Keratinocyte (primary cell): ENCODE data around the gene LACTBL1. TPM values are rescaled to one million over a fixed set of nuclear protein-coding genes. Genes with fewer than 3 reads are reported as not detected.

Experiments used
- DNase-seq: peaks from one replicate; pipeline ENCODE4 v3.0.0-alpha.2; 2011; ENCODE audit warnings: low read depth, missing footprints, low spot score
- FAIRE-seq: peaks from 2 replicates; lab custom pipeline; 2011; peaks lifted over from hg19 to GRCh38; lab: Jason Lieb, UNC
- H2AFZ ChIP-seq: 2 replicates; pipeline ENCODE4 v1.6.0; 2012; ENCODE audit warnings: low read length, control low read depth, inconsistent platforms; ENCODE audit not compliant: control insufficient read depth
- H3K27ac ChIP-seq: 2 replicates; pipeline ENCODE4 v1.5.1; 2011; ENCODE audit warnings: low read length; ENCODE audit not compliant: control insufficient read depth, insufficient read depth
- H3K27me3 ChIP-seq: 3 replicates; pipeline ENCODE4 v1.6.0; 2011; ENCODE audit warnings: low read length; ENCODE audit not compliant: control insufficient read depth, insufficient read depth; ENCODE audit errors: extremely low read depth
- H3K36me3 ChIP-seq, 2 experiments: 2 replicates in 1 of 2; 3 replicates in 1 of 2; pipeline ENCODE4 v1.5.1; 2011; ENCODE audit warnings: low read length in 2 of 2, mild to moderate bottlenecking in 1 of 2; ENCODE audit not compliant: control insufficient read depth in 2 of 2, insufficient read depth in 2 of 2; ENCODE audit errors: extremely low read depth in 1 of 2
- H3K4me1 ChIP-seq: 3 replicates; pipeline ENCODE4 v1.5.1; 2011; ENCODE audit warnings: low read length; ENCODE audit not compliant: control insufficient read depth, insufficient read depth; ENCODE audit errors: extremely low read depth
- H3K4me2 ChIP-seq: 3 replicates; pipeline ENCODE4 v1.6.0; 2011; ENCODE audit warnings: low read depth, low read length; ENCODE audit not compliant: control insufficient read depth, insufficient read depth; ENCODE audit errors: extremely low read depth
- H3K4me3 ChIP-seq, 3 experiments: fragments of 200-600 bp in 1 of 3; sonication (generic) in 1 of 3; 2 replicates in 2 of 3; 3 replicates in 1 of 3; pipeline ENCODE4 v1.5.1; 2011 to 2016; ENCODE audit warnings: low read length in 3 of 3, mild to moderate bottlenecking in 3 of 3, control low read depth in 2 of 3, inconsistent platforms in 1 of 3, low read depth in 1 of 3, mixed read lengths in 1 of 3, mixed run types in 1 of 3, moderate library complexity in 1 of 3; ENCODE audit not compliant: control insufficient read depth in 2 of 3, insufficient read depth in 2 of 3; ENCODE audit errors: extremely low read depth in 1 of 3
- H3K79me2 ChIP-seq: 2 replicates; pipeline ENCODE4 v1.6.0; 2012; ENCODE audit warnings: low read length; ENCODE audit not compliant: control insufficient read depth, insufficient read depth
- H3K9ac ChIP-seq: 3 replicates; pipeline ENCODE4 v1.6.0; 2011; ENCODE audit warnings: low read length; ENCODE audit not compliant: control insufficient read depth, insufficient read depth; ENCODE audit errors: extremely low read depth
- H3K9me1 ChIP-seq: 3 replicates; pipeline ENCODE4 v1.6.0; 2011; ENCODE audit warnings: low read length; ENCODE audit not compliant: control insufficient read depth, insufficient read depth; ENCODE audit errors: extremely low read depth
- H3K9me3 ChIP-seq: 2 replicates; pipeline ENCODE4 v1.5.1; 2012; ENCODE audit warnings: low read depth, low read length; ENCODE audit not compliant: control insufficient read depth
- H4K20me1 ChIP-seq: 3 replicates; pipeline ENCODE4 v1.6.0; 2011; ENCODE audit warnings: low read length; ENCODE audit not compliant: control insufficient read depth, insufficient read depth; ENCODE audit errors: extremely low read depth
- CTCF ChIP-seq, 3 experiments: IDR thresholded peaks in 1 of 3; conservative IDR thresholded peaks in 1 of 3; optimal IDR thresholded peaks in 1 of 3; 2 replicates in 2 of 3; 3 replicates in 1 of 3; pipeline versions ENCODE3 to v1.5.1; 2011; ENCODE audit warnings: low read length in 3 of 3, mild to moderate bottlenecking in 3 of 3, moderate library complexity in 2 of 3, control low read depth in 1 of 3, inconsistent platforms in 1 of 3; ENCODE audit not compliant: insufficient read depth in 2 of 3; ENCODE audit errors: extremely low read depth in 1 of 3
- EZH2 ChIP-seq: IDR thresholded peaks from one replicate; pipeline ENCODE4 v1.6.1; 2012; ENCODE audit warnings: inconsistent platforms, mild to moderate bottlenecking, low read length, moderate library complexity
- dilution Hi-C: fragments of 300-500 bp; cut with MboI; formaldehyde crosslinking; loops from one replicate; pipeline ENCODE4 v1.7.0; 2020; ENCODE audit warnings: low sequenced_read_pairs; ENCODE audit not compliant: extremely low pct_ligation_motif_present
- polyA plus RNA-seq, 5 experiments: library from polyadenylated mRNA; depleted of rRNA in 3 of 5; stranded (reverse) in 3 of 5; stranded (forward) in 1 of 5; unstranded in 1 of 5; fragments of >200 nt; gene quantifications; 1 replicate in 1 of 5; 2 replicates in 3 of 5; 3 replicates in 1 of 5; pipeline versions ENCODE4 v1.2.1 to v1.2.3, GENCODE V29; 2011 to 2012; ENCODE audit warnings: missing spikeins in 2 of 5, low read depth in 1 of 5, low replicate concordance in 1 of 5

Gene LACTBL1
- polyA plus RNA-seq, 1 donor (not counting 4 experiments of a cell fraction or from before 2014, with no cell fraction given), result not detected

DNA sequence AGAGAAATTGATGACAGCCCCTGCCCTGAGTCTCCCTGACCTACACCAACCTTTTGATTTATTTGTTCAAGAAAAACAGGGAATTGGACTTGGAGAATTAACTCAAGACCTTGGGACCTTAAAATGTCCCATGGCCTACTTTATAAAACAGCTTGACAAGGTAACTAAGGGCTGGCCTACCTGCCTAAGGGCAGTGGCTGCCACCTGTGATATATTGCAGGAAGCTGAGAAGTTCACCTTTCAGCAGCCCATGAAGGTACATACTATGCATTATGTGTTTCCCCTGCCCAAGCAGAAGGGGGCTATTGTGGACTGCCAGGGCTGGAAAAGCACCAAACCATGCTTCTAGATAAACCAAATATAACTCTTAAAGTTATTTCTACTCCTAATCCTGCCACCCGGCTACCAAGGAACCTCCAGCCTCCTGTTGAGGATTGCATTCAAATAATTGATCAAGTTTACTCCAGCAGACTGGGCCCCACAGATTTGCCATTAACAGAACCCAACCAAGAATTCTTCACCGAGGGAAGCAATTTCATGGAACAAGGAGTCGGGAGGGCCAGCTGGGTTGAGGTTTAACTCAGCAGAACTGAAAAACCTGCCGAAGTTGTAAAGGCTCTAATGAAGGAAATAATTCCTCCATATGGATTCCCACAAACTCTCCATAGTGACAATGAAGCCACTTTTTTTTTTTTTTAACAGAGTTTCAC, 28.2 kb downstream of the LACTBL1 start:
- Histone ChIP-seq H3K4me1 (no peaks in the 10 kb centered on the region), H3K4me2 (no peak overlapping the region), H3K9me3 (no peaks in the 10 kb centered on the region), H3K4me3 (no peak overlapping the region), H3K27me3 (peaks cover 11% of the 10 kb centered on the region), H3K27ac (no peak overlapping the region), H3K36me3 (no peaks in the 10 kb centered on the region), H2AFZ (no peak overlapping the region), H3K9ac (no peak overlapping the region), H3K79me2 (no peaks in the 10 kb centered on the region), H4K20me1 (peaks cover 2% of the 10 kb centered on the region), H3K9me1 (no peaks in the 10 kb centered on the region)
- DNase-seq, result no peak
- no peak for FAIRE-seq
- dilution Hi-C loops, result no loop called here
- TF ChIP-seq CTCF (optimal IDR thresholded peaks at IDR 0.05 in 1 of 3, IDR thresholded peaks at IDR 0.05 in 1 of 3, conservative IDR thresholded peaks at IDR 0.05 in 1 of 3; ENCODE audit: extremely low read depth in 1 of 3, insufficient read depth in 2 of 3, low read length in 3 of 3), result no peak

GRCh38 chr1:22941257-22941656, 31.4 kb downstream of the LACTBL1 start:
- H4K20me1 ChIP-seq, result peaks cover 2% of the 10 kb centered on the region
- no peaks in the 10 kb centered on the region for H3K9me1 ChIP-seq
- FAIRE-seq (no peak), DNase-seq (no peak)
- H3K9ac ChIP-seq, result no peak overlapping the region
- H3K27me3 ChIP-seq, result peaks cover 11% of the 10 kb centered on the region
- no peak overlapping the region for H3K4me2 ChIP-seq
- no peaks in the 10 kb centered on the region for H3K79me2 ChIP-seq
- dilution Hi-C loops, result no loop called here
- H3K9me3 ChIP-seq, result no peaks in the 10 kb centered on the region
- no peaks in the 10 kb centered on the region for H3K4me1 ChIP-seq
- H3K27ac ChIP-seq, result no peak overlapping the region
- no peaks in the 10 kb centered on the region for H3K36me3 ChIP-seq
- TF ChIP-seq EZH2 (no peak), CTCF (optimal IDR thresholded peaks at IDR 0.05 in 1 of 3, IDR thresholded peaks at IDR 0.05 in 1 of 3, conservative IDR thresholded peaks at IDR 0.05 in 1 of 3; ENCODE audit: extremely low read depth in 1 of 3, insufficient read depth in 2 of 3, low read length in 3 of 3) (no peak)
- no peak overlapping the region for H2AFZ ChIP-seq
- H3K4me3 ChIP-seq, result no peak overlapping the region
